HFFc6 (cell line): ENCODE data around the gene DPP7. TPM values are rescaled to one million over a fixed set of nuclear protein-coding genes. Genes with fewer than 3 reads are reported as not detected.

ENCODE experiments used
- DNase-seq: peaks from one replicate; pipeline ENCODE4 v3.0.0-alpha.2; 2018
- H3K27ac Mint-ChIP-seq: 2 replicates; pipeline ENCODE4 v1.8.0; 2020; ENCODE audit warnings: mild to moderate bottlenecking, mixed read lengths
- H3K27me3 Mint-ChIP-seq: 2 replicates; pipeline ENCODE4 v1.8.0; 2021; ENCODE audit warnings: mild to moderate bottlenecking, moderate library complexity, mixed read lengths; ENCODE audit not compliant: insufficient read depth
- H3K36me3 Mint-ChIP-seq: 2 replicates; pipeline ENCODE4 v1.8.0; 2021; ENCODE audit warnings: low read depth, mixed read lengths
- H3K4me1 Mint-ChIP-seq: 2 replicates; pipeline ENCODE4 v1.8.0; 2020; ENCODE audit warnings: low read depth, mixed read lengths
- H3K4me3 Mint-ChIP-seq: 2 replicates; pipeline ENCODE4 v1.8.0; 2020; ENCODE audit warnings: mild to moderate bottlenecking, moderate library complexity, mixed read lengths
- H3K9me3 Mint-ChIP-seq: 2 replicates; pipeline ENCODE4 v1.8.0; 2020; ENCODE audit warnings: mild to moderate bottlenecking, mixed read lengths
- CTCF ChIP-seq: fragments of 200-600 bp; sonication (generic); IDR thresholded peaks from 2 replicates; pipeline ENCODE4 v1.5.0; 2021; ENCODE audit warnings: antibody characterized with exemption, mild to moderate bottlenecking
- total RNA-seq, 6 experiments: library from RNA; stranded (reverse); fragmentation: NEBNext Ultra II Directional; extraction: Animal tissue kit (Norgen Biotek cat#: 25700); gene quantifications; 2 replicates in 1 of 6; 3 replicates in 5 of 6; pipeline ENCODE4 v1.2.3, GENCODE V29; 2021

DPP7 gene
- total RNA-seq, 6 experiments from 2014 or later: 47.5 to 90.2 (median 51.1) TPM

DNA sequence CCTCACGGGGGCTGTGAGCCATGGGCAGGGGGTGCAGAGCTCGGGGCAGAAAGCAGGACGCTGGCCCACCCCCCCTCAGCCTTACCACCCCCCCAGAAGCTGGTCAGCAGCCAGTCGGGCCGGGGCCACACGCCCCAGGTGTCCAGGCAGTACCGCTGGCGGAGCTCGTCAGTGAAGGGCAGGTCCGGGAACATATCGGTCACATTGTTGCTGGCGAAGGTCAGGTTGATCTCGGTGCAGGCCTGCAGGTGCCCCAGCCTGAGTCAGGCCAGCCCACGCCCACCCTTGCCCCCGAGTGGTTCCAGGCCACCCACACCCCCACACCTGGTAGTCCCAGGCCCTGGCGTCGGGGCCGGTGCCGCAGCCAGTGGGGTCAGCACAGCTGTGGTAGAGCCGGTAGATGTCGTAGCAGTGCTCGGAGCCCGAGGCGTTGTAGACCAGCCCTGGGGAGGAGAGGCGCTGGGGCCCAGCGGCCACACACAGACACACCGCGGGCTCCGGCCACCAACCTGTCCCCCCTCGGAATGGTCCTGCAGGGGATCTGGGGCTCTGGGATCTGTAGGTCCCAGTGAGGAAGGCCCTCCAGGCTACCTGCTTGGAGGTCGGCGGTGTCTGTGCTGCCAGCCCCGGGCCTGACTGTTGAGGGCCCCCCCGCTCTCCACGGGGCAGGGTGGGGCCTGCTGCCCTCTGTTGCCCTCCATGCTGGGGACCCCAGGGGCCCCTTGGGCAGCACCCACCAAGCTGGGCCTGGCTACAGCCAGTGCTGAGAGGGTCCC, 2.6 kb downstream of the DPP7 start:
- no peak for TF ChIP-seq CTCF
- no peaks in the 10 kb centered on the region; the same call in 1 of the 2 replicates for H3K27me3 Mint-ChIP-seq
- no peak overlapping the region for H3K4me3 Mint-ChIP-seq
- H3K27ac Mint-ChIP-seq: no peak overlapping the region
- no peak for DNase-seq
- H3K9me3 Mint-ChIP-seq: no peaks in the 10 kb centered on the region
- no peaks in the 10 kb centered on the region; the same call in 1 of the 2 replicates for H3K36me3 Mint-ChIP-seq
- H3K4me1 Mint-ChIP-seq: no peaks in the 10 kb centered on the region

DNA sequence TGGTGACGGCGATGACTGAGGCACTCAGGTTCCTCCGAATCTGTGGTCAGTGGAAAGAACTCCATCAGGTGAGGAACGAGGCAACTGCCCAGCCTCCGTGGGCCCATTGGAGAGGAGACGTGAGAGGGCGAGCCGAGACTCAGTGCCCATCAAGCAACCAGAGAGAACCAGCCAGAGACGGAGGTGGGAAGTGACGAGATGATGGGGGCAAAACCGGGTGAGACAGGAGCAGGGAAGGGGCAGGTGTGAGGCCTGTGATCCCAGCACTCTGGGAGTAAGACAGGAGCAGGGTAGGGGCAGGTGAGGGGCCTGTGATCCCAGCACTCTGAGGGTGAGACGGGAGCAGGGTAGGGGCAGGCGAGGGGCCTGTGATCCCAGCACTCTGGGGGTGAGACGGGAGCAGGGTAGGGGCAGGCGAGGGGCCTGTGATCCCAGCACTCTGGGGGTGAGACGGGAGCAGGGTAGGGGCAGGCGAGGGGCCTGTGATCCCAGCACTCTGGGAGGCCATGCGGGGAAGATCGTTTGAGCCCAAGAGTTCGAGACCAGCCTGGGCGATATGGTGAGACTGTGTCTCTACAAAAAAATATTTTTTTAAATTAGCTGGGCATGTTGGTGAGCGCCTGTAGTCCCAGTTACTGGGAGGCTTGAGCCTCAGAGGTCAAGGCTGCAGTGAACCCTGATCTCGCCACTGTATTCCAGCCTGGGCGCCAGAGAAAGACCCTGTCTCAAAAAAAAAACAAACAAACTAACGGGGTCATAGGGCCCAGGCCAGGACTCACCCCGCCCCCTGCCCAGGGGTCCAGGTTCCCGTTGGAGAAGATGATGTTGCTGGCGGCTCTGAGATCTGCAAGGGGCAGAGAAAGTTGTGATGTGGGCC, 3.4 kb downstream of the DPP7 start:
- Mint-ChIP-seq H3K36me3 (no peaks in the 10 kb centered on the region; the same call in 1 of the 2 replicates), H3K4me3 (no peak overlapping the region), H3K27ac (no peak overlapping the region), H3K9me3 (no peaks in the 10 kb centered on the region), H3K27me3 (no peaks in the 10 kb centered on the region; the same call in 1 of the 2 replicates), H3K4me1 (no peaks in the 10 kb centered on the region)
- no peak for TF ChIP-seq CTCF
- no peak for DNase-seq

DNA sequence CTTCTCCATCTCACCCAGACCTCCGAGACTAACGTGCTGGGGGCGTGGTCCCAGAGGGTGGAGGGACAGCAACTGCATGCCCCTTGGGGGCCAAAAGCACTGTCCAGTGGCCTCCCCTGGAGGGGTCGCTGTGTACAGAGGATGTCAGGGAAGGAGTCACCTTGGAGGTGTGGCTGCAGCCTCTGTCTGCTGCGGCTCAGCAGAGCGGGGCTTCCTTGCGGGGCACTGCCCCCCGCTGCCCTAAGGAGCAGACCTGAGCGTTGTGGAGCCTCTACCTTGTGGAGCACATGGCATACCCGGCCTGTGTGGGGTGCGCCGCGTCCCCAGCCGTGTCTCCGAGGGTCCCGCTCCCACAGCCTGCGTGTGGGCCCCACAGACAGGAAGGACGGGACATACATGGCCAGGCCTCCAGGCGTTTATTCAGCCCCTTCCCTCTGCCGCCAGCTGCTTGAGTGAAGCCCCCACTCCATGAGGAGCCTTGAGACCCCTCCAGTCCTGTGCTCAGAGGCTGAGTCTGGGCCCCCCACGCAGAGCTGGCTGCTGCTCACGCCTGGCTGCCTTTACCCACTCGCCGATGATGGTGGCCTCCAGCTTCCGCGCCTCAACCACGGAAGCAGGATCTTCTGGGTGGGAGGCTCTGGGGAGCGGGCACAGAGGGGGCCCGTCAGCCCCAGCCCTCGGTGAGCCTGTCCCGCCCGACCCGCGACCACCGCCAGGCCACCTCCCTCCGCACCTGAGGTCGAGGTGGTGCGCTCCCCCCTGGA, 4.2 kb downstream of the DPP7 start:
- H3K27me3 Mint-ChIP-seq: no peaks in the 10 kb centered on the region; the same call in none of the 2 replicates
- H3K4me1 Mint-ChIP-seq: no peaks in the 10 kb centered on the region
- peaks cover 4% of the 10 kb centered on the region for H3K36me3 Mint-ChIP-seq
- no peak overlapping the region for H3K27ac Mint-ChIP-seq
- no peak overlapping the region for H3K4me3 Mint-ChIP-seq
- no peaks in the 10 kb centered on the region for H3K9me3 Mint-ChIP-seq
- no peak; the same call in 1 of the 2 replicates for TF ChIP-seq CTCF
- no peak for DNase-seq

- H3K27ac Mint-ChIP-seq: no peak overlapping the region
- no peaks in the 10 kb centered on the region for H3K9me3 Mint-ChIP-seq
- H3K36me3 Mint-ChIP-seq: peaks cover 9% of the 10 kb centered on the region
- no peak for DNase-seq
- H3K4me3 Mint-ChIP-seq: no peak overlapping the region
- TF ChIP-seq CTCF: no peak
- H3K4me1 Mint-ChIP-seq: no peaks in the 10 kb centered on the region
- no peaks in the 10 kb centered on the region; the same call in none of the 2 replicates for H3K27me3 Mint-ChIP-seq
These were observed 5.0 kb downstream of the DPP7 start for GRCh38 chr9:137109250-137110146.
